Measurements from ENCODE around the gene HAUS6.
"Not testable (repeated sequence)": the region's sequence is repeated elsewhere in the genome, so short reads cannot be mapped to it uniquely, and the experiment has no call there.

HAUS6 gene

DNA sequence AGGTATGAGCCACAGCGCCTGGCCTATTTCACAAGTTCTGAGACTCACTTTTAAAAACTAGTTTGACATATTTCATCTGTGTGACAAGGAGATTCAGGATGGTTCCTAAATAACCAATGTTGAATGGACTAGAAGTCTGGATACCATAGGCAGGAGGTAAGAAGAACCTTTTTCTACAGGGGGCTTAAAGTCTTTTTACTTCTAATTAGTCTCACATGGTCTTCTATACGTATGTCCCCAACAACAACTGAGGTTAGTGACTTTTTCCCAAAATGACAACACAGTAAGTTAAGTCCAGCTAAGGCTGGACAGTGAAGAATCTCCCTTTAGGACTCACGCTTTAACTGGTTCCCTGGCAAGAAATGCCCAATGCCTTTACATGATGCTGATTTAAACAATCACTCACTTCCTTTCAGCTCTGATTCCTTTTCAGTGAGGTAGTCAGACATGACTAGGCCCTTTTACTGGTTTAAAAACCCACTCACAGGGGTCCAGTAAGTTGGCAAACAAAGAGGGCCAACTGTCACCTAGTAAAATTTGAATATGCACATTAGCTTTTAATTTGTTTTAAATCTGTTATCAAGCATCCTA is 12.1 kb upstream of the HAUS6 start:
- DNase-seq: peak; percentile 31

DNA sequence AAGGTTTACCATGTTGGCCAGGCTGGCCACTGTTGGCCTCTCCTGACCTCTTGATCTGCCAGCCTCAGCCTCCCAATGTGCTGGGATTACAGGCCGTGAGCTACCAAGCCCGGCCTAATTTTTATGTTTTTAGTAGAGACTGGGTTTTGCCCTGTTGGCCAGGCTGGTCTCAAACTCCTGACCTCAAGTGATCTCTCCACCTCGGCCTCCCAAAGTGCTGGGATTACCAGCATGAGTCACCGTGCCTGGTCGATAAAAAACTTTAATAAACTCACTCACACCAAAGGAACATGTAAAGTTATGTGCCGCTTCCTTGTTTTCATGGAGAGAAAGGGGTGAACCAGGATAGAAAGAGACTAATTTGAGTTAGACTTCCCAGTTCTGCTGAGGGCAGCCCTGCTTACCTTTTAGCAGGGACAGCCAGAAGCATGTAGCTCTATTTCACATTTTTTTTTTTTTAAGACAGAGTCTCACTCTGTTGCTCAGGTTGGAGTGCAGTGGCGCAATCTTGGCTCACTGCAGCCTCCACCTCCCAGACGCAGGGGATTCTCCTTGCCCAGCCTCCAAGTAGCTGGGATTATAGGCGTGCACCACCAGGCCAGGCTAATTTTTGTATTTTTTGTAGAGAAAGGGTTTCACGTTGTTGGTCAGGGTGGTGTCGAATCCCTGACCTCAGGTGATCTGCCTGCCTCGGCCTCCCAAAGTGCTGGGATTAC is 11.4 kb upstream of the HAUS6 start:
- no peak for DNase-seq

DNA sequence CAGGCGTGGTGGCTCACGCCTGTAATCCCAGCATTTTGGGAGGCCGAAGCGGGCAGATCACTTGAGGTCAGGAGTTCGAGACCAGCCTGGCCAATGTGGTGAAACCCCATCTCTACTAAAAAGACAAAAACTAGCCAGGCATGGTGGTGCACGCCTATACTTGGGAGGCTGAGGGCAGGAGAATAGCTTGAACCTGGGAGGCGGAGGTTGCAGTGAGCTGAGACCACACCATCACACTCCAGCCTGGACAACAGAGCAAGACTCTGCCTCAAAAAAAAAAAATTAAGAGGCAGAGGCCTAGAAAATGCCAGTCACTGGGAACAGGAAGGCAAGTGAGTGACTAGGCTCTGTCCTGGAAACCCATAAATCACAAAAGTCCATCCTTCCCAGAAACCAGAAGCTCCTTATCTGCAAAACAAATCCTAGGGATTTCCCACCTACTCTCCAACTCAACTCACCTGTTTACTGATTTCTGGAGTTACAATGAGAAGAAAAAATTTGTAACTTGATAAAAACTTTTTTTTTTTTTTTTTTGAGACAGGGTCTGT is 10.4 kb upstream of the HAUS6 start:
- not testable (repeated sequence) for DNase-seq

DNA sequence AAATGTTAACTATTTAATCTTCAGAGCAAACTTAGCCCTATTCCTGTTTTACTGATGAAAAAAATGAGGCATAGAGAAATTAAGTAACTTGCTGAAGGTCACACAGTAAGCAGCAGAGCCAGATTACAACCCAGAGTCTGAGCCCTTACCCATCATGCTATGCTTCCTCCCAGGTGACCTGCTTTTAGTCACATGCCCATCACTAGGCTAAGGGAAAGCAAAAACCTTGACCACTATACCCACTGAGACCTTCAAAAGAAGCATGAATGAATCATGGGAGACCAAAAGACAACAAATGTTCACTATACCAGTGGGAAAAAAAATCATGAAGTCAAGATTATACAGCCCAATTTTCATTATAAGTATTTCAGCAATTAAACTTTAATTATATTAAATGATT is 5.3 kb upstream of the HAUS6 start:
- DNase-seq: no peak

- DNase-seq: no peak
Observed at GRCh38 chr9:19104515-19105282, 2.0 kb upstream of the HAUS6 start.

- peak; percentile 17 for DNase-seq
Observed at GRCh38 chr9:19102181-19102630, 498 bp downstream of the HAUS6 start.

GRCh38 chr9:19101203-19101602 is 1.5 kb downstream of the HAUS6 start:
- DNase-seq: no peak

DNA sequence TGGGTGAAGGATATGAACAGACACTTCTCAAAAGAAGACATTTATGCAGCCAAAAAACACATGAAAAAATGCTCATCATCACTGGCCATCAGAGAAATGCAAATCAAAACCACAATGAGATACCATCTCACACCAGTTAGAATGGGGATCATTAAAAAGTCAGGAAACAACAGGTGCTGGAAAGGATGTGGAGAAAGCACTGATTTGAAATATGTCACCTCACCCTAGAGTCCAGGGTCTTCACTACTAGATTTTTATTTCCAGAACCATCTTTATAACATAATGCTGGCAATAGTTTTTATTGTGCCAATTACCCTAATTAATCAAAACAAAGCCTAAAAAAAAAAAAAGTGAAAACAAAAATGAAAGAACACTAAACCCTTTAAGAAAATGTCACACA is 5.3 kb downstream of the HAUS6 start:
- not testable (repeated sequence) for DNase-seq

GRCh38 chr9:19087106-19088000 is 15.4 kb downstream of the HAUS6 start:
- DNase-seq: no peak

DNA sequence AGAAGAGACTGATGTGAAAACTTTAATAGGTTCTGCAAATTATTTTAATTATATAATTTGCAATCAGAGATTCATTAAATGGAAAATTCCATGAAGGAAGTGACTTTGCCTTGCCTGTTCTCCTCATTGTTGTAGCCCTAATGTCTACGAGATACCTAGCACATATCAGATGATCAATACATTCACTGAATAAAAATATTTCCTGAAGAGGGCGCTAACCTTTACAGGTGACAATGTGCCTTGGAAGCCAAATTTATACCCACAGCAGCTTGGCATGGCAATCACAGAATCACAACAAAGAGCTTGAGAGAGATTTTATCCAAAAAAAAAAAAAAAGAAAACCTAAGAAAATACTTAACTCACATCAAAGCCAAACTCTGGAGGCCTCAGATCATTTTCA is 17.4 kb downstream of the HAUS6 start:
- DNase-seq: no peak

DNA sequence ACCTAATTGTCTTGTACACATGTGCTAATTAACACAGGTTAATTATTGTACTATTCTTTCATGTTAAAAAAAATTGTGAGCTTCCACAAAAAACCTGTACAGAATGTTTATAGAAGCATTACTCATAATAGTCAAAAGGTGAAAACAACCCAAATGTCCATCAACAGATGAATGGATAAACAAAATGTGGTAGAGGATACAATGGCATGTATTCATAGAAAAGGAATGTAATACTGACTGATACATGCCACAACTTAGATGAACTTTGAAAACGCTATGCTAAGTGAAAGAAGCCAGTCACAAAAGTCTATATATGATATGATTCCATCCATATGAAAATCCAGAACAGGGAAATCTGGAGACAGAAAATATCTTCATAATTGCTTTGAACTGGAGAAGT is 27.9 kb downstream of the HAUS6 start:
- no peak for DNase-seq

- DNase-seq: no peak
Observed at GRCh38 chr9:19074229-19074628, 28.5 kb downstream of the HAUS6 start.

GRCh38 chr9:19057033-19057432 is 45.7 kb downstream of the HAUS6 start:
- DNase-seq: no peak

- no peak for DNase-seq
Observed at GRCh38 chr9:19050637-19051591, 51.8 kb downstream of the HAUS6 start.

DNA sequence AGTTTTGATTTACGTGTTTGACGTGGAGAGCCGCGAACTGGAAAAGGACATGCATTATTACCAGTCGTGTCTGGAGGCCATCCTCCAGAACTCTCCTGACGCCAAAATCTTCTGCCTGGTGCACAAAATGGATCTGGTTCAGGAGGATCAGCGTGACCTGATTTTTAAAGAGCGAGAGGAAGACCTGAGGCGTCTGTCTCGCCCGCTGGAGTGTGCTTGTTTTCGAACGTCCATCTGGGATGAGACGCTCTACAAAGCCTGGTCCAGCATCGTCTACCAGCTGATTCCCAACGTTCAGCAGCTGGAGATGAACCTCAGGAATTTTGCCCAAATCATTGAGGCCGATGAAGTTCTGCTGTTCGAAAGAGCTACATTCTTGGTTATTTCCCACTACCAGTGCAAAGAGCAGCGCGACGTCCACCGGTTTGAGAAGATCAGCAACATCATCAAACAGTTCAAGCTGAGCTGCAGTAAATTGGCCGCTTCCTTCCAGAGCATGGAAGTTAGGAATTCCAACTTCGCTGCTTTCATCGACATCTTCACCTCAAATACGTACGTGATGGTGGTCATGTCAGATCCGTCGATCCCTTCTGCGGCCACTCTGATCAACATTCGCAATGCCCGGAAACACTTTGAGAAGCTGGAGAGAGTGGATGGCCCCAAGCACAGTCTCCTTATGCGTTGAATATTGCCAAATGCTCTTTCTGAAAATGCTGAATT is 52.6 kb downstream of the HAUS6 start:
- DNase-seq: peak; percentile 52

DNA sequence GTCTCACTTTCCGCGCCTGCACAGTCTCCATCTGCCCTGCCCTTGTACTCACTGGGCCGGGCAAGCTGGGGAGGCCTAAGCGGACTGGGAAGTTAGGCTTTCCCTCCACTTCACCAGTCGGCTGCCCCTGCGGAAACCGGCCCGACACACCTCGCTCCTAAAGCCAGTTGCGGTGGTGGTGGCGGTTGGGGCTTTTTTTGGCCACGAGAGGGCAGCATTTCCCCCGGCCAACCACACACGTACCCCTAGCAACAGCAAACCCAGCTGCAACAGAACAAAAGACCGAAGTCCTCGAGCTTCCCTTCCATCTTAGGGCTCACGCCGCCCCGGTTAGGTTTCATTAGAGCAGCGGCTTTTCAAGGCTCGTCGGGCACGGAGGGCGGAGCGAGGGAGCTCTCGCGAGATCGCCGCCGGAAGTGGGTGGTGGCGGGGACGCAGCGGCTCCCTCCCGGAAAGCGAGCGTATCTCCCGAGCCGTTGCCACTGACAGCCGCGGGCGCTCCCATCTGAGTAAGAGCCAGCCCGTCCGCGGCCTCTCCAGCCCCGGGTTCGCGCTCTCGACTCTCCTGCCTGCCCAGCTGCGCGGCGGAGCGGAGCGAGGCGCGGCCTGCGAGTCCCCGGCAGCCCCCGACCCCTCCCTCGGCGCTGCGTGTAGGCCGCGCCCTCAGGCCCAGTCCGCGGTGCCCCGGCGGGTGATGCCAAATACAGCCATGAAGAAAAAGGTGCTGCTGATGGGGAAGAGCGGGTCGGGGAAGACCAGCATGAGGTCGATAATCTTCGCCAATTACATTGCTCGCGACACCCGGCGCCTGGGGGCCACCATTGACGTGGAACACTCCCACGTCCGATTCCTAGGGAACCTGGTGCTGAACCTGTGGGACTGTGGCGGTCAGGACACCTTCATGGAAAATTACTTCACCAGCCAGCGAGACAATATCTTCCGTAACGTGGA is 53.5 kb downstream of the HAUS6 start, which contains the start of gene RRAGA:
TSS of gene RRAGA (plus strand) at position 462 of the 951 bp plus-strand sequence. CDS start at position 695, 233 bp downstream.
- DNase-seq: peak; percentile 98

DNA sequence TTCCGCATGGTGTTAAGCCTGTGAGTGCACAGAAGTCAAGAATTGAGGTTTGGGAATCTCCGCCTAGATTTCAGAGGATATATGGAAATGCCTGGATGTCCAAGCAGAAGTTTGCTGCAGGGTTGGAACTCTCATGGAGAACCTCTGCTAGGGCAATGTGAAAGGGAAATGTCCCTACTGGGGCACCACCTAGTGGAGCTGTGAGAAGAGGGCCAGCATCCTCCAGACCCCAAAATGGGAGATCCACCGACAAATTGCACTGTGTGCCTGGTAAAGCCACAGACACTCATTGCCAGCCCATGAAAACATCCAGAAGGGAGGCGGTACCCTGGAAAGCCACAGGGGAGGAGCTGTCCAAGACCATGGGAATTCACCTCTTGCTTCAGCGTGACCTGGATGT is 66.1 kb downstream of the HAUS6 start:
- DNase-seq: no peak

DNA sequence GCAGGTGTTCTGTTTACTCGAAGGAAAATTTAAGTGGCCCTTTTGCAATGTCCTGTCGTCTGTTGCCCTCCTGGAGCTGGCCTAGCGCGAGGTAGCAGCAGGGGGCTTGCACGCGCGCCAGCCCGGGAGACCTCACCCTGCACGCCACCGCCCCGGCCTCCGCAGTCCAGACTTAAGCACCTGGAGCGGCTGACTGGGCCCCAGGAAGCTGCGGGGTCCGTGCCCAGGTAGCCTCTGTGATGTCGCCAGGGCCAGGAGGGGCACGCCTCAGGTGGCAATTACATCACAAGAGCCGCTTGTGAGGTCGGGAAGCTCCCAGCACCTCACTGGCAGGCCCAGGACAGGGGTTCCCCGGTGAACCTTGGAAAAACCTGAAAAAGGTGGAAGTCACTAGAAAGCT is 69.7 kb downstream of the HAUS6 start, which contains the start of gene SAXO1:
TSS of gene SAXO1 (minus strand) at position 195 of the 400 bp plus-strand sequence. CDS start 301 bp downstream, outside the sequence.
- DNase-seq: no peak

- no peak for DNase-seq
Observed at GRCh38 chr9:19032406-19032805, 70.3 kb downstream of the HAUS6 start.

All from fibroblast of skin of right biceps (primary cell).